Measurements from ENCODE around the gene TERB2.

Gene TERB2

DNA sequence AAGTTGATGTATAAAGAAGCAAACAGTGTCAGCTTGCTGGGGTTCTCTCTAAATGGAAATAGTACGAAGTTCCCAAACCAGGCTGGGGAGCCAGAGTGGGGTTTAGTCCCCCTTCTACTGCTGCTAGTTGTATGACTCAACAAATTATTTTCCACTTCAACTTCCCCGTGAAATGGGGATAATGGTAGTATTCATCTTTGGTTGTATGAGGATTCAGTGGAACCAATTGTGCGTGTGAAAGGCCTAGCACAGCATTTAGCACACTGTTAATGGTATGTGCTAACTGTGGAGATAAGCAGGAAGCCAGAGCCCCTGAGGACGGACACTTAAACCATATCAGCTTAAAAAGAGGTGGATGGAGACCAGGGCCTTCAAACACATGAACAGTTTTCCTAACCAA is 70.7 kb downstream of the TERB2 start:
- TF ChIP-seq, protein P1, sequence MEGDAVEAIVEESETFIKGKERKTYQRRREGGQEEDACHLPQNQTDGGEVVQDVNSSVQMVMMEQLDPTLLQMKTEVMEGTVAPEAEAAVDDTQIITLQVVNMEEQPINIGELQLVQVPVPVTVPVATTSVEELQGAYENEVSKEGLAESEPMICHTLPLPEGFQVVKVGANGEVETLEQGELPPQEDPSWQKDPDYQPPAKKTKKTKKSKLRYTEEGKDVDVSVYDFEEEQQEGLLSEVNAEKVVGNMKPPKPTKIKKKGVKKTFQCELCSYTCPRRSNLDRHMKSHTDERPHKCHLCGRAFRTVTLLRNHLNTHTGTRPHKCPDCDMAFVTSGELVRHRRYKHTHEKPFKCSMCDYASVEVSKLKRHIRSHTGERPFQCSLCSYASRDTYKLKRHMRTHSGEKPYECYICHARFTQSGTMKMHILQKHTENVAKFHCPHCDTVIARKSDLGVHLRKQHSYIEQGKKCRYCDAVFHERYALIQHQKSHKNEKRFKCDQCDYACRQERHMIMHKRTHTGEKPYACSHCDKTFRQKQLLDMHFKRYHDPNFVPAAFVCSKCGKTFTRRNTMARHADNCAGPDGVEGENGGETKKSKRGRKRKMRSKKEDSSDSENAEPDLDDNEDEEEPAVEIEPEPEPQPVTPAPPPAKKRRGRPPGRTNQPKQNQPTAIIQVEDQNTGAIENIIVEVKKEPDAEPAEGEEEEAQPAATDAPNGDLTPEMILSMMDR (IDR thresholded peaks at IDR 0.05; ENCODE audit: extremely low read depth, missing control alignments) = no peak
- DNase-seq (ENCODE audit: low spot score) = no peak
